NCI-H2081 (cell line): Measurements from ENCODE around the gene UCN2.

Experiments used
- DNase-seq, 2 experiments: peaks; one replicate each; lab custom pipeline; 2025; lab: John Stamatoyannopoulos, UW

Gene UCN2, protein sequence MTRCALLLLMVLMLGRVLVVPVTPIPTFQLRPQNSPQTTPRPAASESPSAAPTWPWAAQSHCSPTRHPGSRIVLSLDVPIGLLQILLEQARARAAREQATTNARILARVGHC

DNA sequence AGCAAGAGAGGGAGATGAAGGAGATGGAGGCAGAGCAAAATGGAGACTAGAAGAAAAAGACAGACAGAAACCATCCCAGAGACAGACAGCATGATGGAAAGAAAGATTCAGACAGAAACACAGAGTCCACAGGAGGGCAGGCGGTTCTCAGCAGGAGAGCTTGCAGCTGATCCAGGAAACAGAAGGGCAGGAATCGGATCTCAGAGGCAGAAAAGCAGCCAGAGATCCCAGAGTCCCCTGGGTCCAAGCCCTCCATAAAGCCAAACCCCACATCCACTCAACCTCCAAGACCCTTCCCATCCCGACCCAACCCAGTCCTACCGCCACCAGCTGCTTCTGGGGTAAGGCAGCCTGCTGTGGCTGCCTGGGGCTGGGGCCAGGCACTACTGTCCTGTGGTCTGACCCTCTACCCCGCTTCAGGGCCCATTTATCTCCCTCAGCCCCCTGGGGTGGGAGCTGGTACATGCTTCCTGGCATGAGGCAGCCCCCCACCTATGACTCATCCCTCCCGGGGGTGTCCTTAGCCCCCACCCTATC, at the start of gene UCN2:
Gene UCN2 (minus strand): TSS at position 400 of the 537 bp plus-strand sequence. CDS start 657 bp downstream, outside the sequence.
- DNase-seq = peak in 1 of 2 experiments; percentile 23

DNA sequence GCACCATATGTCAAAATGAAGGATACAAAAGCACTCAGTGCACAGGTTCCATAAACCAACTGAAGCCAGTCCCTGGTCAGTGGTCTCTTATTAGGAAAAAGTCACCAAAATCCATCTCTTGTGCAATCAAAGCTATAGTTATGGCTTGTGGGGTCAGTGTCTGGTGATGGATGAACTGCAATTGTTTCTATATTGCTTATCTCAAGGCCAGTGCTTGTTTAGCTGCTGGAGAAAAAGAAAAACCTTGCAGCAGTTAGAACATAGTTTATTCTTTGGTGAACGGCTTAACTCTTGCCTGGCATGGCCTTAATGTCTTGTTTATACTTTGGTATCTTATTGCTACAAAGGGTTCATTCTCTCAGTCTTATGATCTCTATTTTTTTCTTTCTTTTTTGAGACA, 48.7 kb upstream of the UCN2 start:
- no peak for DNase-seq

DNA sequence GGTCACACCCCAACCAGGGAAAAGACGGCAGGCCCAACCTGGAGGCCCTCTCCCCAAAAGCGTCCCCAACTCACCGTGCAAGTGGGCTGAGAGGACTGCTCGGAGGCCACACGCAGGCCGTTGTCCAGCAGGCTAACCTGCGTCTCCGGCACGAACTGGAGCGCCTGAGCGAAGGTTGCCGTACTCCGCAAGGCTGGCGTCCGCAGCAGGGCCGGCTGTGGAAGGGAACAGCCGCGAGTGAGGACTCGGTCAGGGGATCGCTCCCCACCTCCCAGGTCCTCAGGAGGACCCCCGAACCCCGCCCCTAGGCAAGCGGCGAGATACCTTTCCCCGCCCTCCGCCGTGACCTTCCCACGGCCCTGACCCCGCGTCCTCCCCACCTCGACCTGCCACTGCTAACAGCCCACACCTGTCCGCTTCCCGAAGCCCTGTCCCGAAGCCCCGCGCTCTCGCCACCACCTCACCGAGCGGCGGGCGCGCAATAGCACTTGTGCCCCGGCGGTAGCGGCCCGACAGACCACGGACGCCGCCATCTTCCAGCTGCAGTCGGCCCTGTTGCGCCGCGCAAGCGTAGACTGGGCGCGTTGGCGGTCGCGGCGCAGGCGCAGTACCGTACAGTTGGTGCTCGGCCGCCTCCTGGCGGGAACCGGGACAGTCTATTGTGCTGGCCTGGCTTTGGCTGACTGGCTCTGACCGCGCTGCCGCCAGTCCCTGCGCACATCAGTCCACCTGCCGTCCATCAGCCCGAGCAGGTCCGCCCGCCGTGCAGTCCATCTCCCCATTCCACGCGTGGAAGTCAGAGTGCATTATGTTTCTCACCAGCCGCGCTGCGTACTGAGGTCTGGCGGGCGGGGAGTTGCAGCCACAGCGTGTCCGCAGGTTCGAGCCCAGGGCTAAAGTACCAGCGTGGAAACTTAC, 45.8 kb upstream of the UCN2 start, which contains the start of gene UQCRC1:
Gene UQCRC1 (minus strand): TSS at position 559 of the 918 bp plus-strand sequence. CDS start 26 bp downstream, at position 533.
- peak; percentile 86 to 89 for DNase-seq

DNA sequence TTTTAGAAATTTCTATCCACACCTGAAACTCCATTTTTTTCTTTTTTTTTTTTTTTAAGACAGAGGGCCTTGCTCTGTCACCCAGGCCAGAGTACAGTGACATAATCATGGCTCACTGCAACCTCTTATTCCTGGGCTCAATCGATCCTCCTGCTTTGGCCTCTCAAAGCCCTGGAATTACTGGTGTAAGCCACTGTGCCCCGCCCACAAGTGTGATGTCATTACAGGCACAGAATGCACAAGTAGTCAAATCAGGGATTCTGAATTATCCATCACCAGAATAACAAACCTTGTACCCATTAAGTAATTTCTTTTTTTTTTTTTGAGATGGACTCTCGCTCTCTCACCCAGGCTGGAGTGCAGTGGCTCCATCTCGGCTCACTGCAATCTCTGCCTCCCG, 43.9 kb upstream of the UCN2 start:
- DNase-seq = no peak

DNA sequence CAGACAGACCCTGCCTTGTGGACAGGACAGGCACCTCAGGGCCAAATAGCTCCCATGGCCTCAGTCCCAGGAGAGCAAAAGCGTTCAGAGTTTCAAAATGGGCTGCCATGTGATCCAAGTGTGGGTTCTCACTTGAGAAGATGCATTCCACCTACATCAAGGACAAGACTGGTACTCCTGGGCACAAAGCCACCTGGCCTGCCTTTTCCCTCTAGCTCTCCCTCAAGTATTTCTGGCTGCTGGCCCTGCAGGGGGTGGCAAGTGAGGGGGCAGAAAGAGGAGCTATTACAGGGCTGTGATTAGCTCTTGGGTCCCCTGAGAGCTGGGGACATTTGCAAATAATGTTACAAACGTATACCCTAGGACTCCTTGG, 38.0 kb upstream of the UCN2 start:
- no peak for DNase-seq

DNA sequence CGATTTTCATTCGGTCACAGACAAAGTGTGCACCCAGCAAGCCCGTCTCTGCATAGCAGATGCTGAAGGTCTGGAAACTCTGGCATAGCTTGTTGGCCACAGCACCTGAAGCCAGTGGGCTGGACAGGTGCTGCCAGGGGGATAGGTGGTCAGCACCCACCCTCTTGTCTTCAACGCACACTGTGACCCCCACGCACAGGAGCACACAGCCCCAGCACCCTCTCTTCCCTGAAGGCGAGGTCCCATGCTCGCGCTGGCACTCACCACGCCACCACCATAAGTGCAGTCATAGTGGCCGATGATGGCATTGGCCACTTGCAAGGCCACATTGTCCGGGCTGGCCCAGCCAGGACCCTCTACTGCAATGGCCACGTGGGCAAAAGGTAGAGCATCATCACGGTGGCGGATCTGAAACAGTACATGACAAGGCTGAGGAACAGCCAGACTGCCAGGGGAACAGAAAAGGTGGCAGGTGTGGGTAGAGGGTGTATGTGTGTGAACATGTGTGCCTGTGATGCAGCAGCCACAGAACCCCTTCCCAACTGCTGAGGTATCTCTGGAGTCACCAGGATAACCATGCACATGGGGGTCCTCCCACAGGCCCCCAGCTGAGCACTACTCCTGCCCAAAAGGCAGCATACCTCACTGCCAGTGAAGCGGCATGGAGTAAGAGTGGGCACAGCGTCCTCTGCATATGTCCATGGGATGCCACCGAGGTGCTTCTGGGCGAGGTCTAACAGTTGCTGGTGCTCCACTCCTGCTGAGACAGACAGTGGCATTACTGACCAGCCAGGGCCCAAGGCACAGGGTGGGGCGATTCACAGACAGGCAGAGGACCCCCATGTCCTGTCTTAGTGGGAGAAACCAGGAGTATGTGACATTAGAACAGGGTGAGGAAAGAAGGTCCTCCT, 37.4 kb upstream of the UCN2 start:
- no peak for DNase-seq

DNA sequence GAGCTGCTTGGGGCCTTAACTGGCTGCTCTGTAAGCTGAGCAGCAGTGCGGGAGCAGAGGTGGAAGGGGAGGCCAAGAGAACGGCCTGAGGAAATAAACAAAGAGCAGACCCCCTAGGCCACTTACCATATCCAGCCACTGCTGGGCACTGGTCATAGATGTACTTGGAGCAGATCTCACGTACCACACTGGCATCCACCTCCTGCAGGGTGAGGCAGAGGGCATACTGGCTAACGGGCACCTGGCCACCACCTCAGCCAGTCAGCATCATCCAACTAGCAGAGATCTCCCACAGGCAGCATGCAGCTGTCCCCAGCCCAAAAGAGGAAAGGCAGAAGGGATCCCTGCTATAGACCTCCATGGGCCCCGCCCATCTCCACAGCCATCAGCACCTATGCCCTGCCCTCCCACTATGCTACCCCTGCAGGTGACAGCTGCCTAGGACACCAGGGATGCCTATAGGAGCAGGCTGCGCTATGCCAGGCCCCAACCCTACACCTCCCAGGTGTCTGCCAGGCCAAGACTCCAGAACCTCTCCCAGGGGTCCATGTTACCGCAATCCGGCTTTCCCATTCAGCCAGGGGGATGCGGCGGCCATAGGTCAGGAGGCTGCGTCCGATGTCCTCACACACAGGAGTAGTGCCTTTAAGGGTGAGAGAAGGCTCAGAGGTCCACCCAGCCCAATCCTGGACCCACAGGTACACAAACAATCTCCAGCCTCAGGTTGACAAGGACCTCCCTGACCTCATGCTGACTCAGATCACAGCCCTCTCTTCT, 36.1 kb upstream of the UCN2 start:
- no peak for DNase-seq

DNA sequence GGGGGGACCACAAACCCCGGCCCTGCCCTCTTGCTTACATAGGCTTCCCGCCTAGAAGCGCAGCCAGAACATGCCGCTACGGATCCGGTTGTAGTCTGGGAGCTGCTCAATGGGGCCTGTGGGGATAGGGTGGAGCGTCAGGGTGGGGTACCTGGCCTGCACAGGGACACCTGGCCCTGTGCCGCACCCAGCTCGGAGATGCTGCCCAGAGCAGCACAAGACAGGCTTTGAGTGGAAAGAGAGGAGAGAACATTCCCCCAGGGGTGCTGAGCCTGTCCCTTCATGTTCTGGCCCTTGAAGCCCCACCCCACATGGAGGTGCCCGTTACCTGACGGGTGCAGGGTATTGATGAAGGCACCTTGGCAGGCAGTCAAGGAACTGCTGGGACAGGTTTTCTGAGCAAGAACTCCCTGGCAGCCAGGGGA, 35.5 kb upstream of the UCN2 start:
- no peak for DNase-seq

DNA sequence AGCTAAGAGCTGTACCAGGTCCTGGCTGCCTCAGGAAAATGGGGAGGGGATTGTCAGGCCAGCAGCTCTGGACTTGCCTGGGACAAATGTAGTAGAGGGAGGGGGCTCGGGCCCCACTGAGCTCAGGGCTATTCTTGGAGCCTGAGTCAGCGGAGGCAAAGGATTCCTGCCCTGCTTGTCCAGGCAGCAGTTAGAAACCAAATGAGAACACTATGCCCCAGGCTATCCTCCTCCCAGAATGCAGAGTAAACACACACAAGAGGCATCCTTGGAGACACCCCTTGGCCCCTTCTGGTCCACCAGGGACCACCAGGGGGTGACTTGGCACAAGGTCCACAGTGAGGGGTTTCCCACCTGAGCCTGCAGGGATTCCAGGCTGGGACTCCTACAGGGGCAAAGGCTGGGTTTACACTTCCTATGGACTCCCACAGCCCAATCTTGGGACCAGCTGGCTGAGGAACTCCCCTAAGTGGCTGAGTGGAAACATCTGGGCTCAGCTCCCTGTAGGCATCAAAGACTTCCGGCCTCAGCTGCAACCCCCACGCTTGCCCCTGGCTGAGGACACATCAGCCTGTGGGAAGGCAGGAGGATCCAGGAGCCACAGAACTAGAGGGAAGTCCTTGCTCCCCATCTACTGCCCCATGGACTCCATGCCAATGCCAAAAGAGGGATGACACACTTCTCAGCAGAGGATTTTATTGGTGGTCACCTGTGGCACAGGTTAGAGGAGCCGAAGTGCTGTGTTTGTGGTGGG, 34.9 kb upstream of the UCN2 start:
- DNase-seq = no peak

DNA sequence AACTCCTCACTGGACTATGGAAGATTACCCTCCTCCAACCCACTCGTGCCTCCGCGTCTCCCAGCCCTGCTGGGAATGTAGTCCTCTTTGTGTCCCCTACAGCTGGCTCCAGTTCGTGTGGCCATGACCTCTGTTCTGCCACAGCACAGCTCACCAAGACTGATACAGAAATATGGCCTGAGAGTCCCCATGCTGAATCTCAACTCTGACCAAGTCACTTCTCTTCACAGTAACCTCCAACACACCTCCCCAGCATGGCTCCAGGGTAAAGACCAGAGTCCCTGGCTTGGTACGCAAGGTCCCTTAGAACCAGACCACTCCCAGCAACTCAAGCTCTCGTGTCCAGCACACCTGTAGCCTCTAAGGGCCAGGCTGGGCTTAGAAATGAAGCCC, 33.8 kb upstream of the UCN2 start:
- no peak for DNase-seq

DNA sequence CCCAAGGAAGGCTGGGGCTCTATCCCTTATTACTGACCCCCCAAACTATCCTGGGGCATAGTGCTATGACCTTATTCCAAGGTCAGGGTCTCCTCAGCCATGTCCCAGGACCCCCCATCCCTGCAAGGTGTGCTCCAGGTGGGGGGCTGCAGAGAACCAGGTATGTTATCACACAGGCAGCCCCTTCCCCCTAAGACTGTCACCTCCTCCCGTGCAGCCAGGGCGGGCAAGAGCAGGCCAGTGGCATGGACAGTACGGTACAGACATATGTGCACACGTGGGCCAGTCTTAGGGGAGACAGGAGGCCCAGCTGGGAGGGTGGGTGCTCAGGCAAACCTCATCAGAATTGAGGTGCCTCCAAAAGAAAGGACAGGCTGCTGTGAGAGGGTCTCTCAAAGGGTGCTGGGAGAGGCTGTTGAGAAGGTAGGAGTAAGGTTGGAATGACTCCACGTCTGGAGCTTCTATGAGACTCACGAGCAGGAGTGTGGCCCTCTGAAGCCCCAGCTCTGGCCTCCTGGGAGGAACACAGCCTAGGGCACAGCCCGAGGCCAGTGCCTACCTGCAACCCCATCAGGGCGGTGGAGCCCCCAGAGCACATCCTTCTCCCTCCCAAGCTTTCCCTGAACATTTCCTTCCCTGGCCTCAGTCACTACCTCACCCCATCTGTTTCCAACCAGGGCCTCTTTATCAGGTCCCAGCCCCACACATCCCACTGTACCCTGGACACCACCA, 33.3 kb upstream of the UCN2 start:
- DNase-seq = no peak

DNA sequence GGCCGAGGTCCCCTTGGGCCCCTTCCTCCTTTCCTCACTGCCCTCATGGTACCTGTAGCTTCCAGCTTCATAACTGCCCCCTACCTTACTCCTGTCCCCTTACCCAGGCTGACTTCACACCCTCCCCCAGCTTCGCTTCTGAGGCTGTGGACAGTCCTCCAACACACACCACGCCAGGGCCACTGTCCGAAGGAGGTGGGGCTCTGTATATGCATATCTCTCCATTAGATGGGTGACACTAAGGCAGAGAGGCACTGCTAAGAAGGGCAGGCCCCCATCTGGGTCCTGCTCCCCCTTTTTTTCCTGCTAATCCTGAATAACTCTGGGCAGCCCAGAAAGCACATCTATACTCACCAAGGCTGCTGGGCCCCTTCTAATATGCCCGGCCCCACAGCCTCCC, 32.6 kb upstream of the UCN2 start:
- no peak for DNase-seq

DNA sequence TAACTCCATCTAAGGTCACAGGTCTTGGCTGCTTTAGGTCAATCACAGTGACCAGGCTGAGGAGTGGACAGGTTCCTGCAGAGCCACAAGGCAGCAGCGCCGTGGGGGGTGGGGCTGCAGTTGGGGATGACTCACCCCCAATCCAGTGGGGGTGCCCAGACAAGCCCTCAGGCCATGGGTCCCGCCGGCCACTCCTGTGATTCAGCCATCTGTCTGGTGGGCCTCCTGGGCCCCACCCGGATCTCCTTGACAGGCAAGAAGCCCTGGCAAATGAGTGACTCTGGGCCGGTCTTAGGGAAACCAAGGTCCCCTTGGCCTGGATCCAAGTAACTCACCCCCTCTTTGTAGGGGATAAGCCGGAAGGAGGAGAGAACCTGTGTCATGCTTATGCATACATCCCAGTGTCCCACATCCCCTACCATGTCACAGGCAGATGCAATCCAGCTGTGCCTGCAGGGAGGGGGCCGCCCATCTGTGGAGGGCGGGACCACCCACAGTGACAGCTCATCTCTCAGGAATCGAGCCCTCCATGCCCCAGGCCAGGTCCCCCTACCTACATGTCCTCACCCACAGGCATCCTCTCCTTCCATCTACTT, 32.0 kb upstream of the UCN2 start:
- no peak for DNase-seq

DNA sequence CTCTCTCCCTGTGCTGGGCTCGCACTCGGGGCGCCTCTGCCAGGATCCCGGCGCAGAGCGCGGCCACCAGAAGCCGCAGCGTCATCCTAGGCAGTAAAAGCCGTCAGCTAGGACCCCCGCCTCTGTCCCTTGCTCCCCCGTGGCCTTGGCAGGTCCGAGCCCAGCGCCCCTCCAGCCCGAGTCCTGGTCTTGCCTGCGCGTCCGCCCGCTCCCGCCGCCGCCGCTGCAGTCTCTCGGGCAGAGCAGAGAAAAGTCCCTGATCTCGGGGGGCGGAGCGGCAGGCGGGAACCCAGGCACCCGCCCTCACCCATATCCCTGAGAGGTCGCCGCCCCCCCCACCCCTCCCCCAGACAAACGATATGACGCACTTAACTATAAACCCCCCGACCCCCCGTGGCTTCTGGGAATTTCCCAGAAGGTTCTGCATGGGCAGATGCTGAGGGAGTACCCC, 31.5 kb upstream of the UCN2 start, which contains the start of gene COL7A1:
Gene COL7A1 (minus strand): TSS at position 255 of the 451 bp plus-strand sequence. CDS start 170 bp downstream, at position 85.
- DNase-seq = no peak

DNA sequence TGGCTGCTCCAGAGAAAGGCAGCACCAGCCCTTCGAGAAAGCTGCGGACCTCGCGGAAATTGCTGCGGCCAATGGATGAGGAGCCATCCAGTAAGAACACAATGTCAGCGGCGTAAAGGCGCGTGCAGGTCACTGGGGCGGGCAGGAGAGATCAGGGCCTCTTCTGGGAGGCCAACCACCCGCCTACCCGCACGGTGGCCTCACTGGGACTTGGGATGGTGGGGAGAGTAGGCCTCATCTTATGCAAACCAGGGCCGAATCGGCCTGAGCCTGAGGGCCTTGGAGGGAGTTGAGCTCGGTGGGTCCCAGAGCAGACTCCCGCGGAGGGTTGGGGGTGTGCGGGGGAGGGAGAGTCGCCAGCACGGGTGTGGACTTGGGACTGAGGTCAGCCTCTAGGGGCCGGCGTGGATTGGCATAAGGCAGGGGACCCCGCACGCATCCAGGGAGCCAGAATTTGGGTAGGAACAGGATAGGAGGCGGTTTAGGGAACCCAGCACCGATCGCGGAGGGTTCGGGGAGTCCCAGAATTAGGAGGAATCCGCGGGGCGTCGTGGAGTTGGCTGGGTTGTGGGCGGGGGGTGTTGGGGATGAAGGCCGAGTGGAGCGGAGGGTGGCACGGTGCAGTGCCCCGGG, 31.0 kb upstream of the UCN2 start:
- DNase-seq = no peak

DNA sequence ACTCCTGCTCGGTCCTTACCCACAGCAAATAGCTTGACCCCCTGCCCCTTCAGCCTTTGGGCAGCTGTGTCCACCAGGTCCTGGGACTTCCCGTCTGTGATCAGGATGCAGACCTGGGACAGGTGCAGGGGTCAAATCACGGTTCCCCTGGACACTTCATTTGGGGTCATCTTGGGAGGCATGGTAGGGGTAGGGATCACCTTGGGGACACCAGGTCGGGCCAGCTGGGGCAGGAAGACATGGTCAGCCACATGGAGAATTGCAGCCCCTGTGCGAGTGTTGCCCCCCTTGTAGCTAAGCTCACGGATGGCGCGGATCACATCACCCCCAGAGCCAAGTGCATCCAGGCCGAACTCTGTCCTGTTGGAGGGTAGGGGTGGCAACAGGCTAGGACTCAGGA, 29.8 kb upstream of the UCN2 start:
- DNase-seq = no peak

DNA sequence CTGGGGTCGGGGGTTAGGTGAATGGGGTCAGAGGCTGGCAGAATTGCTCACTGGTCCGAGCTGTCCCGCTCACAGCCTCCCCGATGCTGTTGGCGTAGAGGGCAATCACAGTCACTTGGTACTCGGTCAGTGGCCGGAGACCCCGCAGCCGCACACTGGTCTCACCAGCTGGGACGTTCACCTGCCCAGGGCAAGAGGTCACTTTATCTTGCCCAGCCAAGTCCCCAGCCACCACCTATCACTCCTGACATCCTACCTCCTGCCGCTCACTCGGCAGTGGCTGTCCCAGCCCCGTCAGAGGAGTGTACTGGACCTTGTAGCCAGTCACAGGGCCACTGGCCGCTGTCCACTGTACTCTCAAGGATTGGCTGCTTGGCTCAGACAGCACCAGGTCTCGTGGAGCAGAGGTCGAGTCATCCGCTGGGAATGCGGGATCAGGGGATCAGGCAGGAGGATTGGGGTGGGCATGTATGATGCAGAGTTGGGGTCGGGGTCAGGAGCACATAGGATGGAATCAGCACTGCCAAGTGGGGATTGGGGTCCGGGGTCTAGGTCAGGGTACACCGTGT, 29.0 kb upstream of the UCN2 start:
- DNase-seq = no peak

DNA sequence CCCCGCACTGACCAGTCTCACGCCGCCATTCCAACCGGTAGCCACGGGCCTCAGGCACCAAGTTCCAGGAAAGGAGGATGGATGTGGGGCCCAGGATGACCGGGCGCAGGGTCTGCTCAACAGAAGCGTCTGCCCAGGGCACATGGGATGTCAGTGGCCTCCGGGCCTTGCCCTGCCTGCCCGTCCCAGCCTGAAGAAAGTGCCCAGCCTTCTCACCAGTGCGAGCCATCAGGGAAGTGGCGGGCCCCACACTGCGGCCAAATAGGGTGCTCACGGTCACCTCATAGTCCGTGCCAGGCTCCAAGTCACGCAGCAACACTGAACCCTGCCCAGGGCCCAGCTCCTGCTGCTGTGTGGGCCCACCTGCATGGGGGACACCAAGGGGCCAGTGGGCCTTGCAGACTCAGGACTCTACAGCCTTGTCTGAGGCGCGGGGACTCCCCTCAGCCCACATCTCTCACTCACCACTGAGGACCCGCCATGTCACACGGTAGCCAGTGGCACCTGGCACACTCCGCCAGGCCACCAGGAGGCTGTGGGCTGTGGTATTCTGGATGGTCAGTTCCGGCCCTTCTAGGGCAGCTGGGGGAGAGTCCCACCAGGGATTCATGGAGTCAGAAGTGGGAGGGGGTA, 28.4 kb upstream of the UCN2 start:
- no peak for DNase-seq
